HG03025 (cell line): ENCODE results near the gene IDNK.

Experiments used
- ATAC-seq: cut with Tn5 transposase; IDR thresholded peaks from one replicate; pipeline ENCODE4 v1.9.1; 2021; ENCODE audit warnings: mild to moderate bottlenecking, moderate library complexity; ENCODE audit not compliant: unreplicated experiment, low FRiP score

Gene IDNK

GRCh38 chr9:83681490-83681889 lies 58.5 kb downstream of the IDNK start:
- ATAC-seq: no peak

- no peak for ATAC-seq
Observed at GRCh38 chr9:83688921-83689320, 66.0 kb downstream of the IDNK start.

GRCh38 chr9:83691492-83691891 lies 68.5 kb downstream of the IDNK start:
- no peak for ATAC-seq
